HG03457 (cell line): ENCODE measurements around the gene CRYL1.

Experiments used
- ATAC-seq: cut with Tn5 transposase; IDR thresholded peaks from one replicate; pipeline ENCODE4 v1.9.1; 2021; ENCODE audit warnings: moderate number of reproducible peaks; ENCODE audit not compliant: unreplicated experiment

The CRYL1 gene

GRCh38 chr13:20495087-20496023, 30.3 kb downstream of the CRYL1 start:
- no peak for ATAC-seq

- ATAC-seq: no peak
These were observed 31.0 kb downstream of the CRYL1 start for GRCh38 chr13:20494656-20495055.

GRCh38 chr13:20492641-20493040, 33.0 kb downstream of the CRYL1 start:
- no peak for ATAC-seq

- ATAC-seq: no peak
These were observed 33.7 kb downstream of the CRYL1 start for GRCh38 chr13:20491926-20492435.

GRCh38 chr13:20489185-20489820, 36.4 kb downstream of the CRYL1 start:
- ATAC-seq: no peak

- ATAC-seq: no peak
These were observed 37.7 kb downstream of the CRYL1 start for GRCh38 chr13:20487927-20488326.

- no peak for ATAC-seq
These were observed 42.9 kb downstream of the CRYL1 start for GRCh38 chr13:20482787-20483186.

GRCh38 chr13:20482275-20482761, 43.3 kb downstream of the CRYL1 start:
- no peak for ATAC-seq

GRCh38 chr13:20477394-20477793, 48.3 kb downstream of the CRYL1 start:
- ATAC-seq: no peak

GRCh38 chr13:20475927-20476691, 49.5 kb downstream of the CRYL1 start:
- ATAC-seq: peak; percentile 89

GRCh38 chr13:20474515-20474914, 51.1 kb downstream of the CRYL1 start:
- ATAC-seq: no peak

- no peak for ATAC-seq
These were observed 51.8 kb downstream of the CRYL1 start for GRCh38 chr13:20473888-20474287.

- no peak for ATAC-seq
These were observed 52.5 kb downstream of the CRYL1 start for GRCh38 chr13:20473139-20473538.

GRCh38 chr13:20472531-20472930, 53.1 kb downstream of the CRYL1 start:
- no peak for ATAC-seq

GRCh38 chr13:20470136-20470535, 55.5 kb downstream of the CRYL1 start:
- no peak for ATAC-seq

- no peak for ATAC-seq
These were observed 59.3 kb downstream of the CRYL1 start for GRCh38 chr13:20466371-20466770.

- no peak for ATAC-seq
These were observed 60.3 kb downstream of the CRYL1 start for GRCh38 chr13:20465218-20465879.

- ATAC-seq: no peak
These were observed 62.7 kb downstream of the CRYL1 start for GRCh38 chr13:20462921-20463320.

GRCh38 chr13:20462533-20462915, 63.1 kb downstream of the CRYL1 start:
- ATAC-seq: no peak

- ATAC-seq: no peak
These were observed 63.7 kb downstream of the CRYL1 start for GRCh38 chr13:20461860-20462532.
